Measurements from ENCODE around the gene SCUBE2. TPM values are rescaled to one million over a fixed set of nuclear protein-coding genes. Genes with fewer than 3 reads are reported as not detected.

The SCUBE2 gene
- total and polyA plus RNA-seq, 2 of the 4 experiments (the other 2 are of a cell fraction) = 0.43 to 0.72 TPM

- TF ChIP-seq RAD21 (IDR thresholded peaks at IDR 0.05; ENCODE audit: low read length) = no peak
- no peak for TF ChIP-seq FOS (IDR thresholded peaks at IDR 0.05; ENCODE audit: low read depth, low read length)
- TF ChIP-seq, protein P1, sequence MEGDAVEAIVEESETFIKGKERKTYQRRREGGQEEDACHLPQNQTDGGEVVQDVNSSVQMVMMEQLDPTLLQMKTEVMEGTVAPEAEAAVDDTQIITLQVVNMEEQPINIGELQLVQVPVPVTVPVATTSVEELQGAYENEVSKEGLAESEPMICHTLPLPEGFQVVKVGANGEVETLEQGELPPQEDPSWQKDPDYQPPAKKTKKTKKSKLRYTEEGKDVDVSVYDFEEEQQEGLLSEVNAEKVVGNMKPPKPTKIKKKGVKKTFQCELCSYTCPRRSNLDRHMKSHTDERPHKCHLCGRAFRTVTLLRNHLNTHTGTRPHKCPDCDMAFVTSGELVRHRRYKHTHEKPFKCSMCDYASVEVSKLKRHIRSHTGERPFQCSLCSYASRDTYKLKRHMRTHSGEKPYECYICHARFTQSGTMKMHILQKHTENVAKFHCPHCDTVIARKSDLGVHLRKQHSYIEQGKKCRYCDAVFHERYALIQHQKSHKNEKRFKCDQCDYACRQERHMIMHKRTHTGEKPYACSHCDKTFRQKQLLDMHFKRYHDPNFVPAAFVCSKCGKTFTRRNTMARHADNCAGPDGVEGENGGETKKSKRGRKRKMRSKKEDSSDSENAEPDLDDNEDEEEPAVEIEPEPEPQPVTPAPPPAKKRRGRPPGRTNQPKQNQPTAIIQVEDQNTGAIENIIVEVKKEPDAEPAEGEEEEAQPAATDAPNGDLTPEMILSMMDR (conservative IDR thresholded peaks at IDR 0.05; ENCODE audit: low read depth, low read length) = no peak
- TF ChIP-seq NFE2L2 (IDR thresholded peaks at IDR 0.05; ENCODE audit: low read depth, low read length) = no peak
- no peak for TF ChIP-seq RFX5 (IDR thresholded peaks at IDR 0.05; ENCODE audit: low read depth, low read length)
- Histone ChIP-seq H4K8ac (ENCODE audit: low read depth in 2 of 2, low read length in 2 of 2) (no peak overlapping the region), H4K5ac (ENCODE audit: low read depth, low read length) (no peak overlapping the region), H2AK9ac (replicated peaks; ENCODE audit: low read depth, low read length, poor library complexity) (peak overlapping the region; percentile 68), H3K27me3 (ENCODE audit: control insufficient read depth, insufficient read depth, low read length) (peaks cover 20% of the 10 kb centered on the region; the same call in 1 of the 2 replicates), H4K20me1 (ENCODE audit: insufficient read depth, low read length) (no peaks in the 10 kb centered on the region), H3K79me1 (ENCODE audit: low read depth in 1 of 2, low read length in 2 of 2) (no peaks in the 10 kb centered on the region), H2BK120ac (ENCODE audit: low read depth, low read length) (no peak overlapping the region), H3K27ac (ENCODE audit: insufficient read depth, low read length) (no peak overlapping the region), H3K14ac (replicated peaks; ENCODE audit: low read depth, low read length) (no peak overlapping the region), H3K36me3 (ENCODE audit: control insufficient read depth, insufficient read depth, low read length) (no peaks in the 10 kb centered on the region), H3K9me3 (ENCODE audit: control insufficient read depth, insufficient read depth, low read length) (no peaks in the 10 kb centered on the region), H2BK15ac (ENCODE audit: low read depth, low read length) (no peak overlapping the region), H4K91ac (ENCODE audit: insufficient read depth, low read depth, low read length) (no peak overlapping the region), H3K9me1 (ENCODE audit: insufficient read depth, low read length) (no peaks in the 10 kb centered on the region), H3K4me2 (ENCODE audit: low read depth, low read length) (peak overlapping the region; percentile 56; the same call in 1 of the 2 replicates), H3K9ac (ENCODE audit: low read depth, low read length) (no peak overlapping the region), H2BK5ac (ENCODE audit: low read depth, low read length, poor library complexity, severe bottlenecking) (no peak overlapping the region), H3K4me3 (ENCODE audit: insufficient read depth, low read depth, low read length) (peak overlapping the region; percentile 42; the same call in 1 of the 2 replicates), H2AK5ac (ENCODE audit: low read depth, low read length) (no peak overlapping the region), H3K18ac (ENCODE audit: low read depth, low read length) (no peak overlapping the region), H3K23ac (ENCODE audit: low read depth, low read length) (no peak overlapping the region), H2BK20ac (ENCODE audit: low read depth, low read length) (no peak overlapping the region), H3K4me1 (ENCODE audit: control insufficient read depth, insufficient read depth, low read length) (0 out of 2 replicates have a peak, but pooled peaks cover 2% of the 10 kb centered on the region), H2AFZ (replicated peaks; ENCODE audit: low read length, poor library complexity) (peak overlapping the region; percentile 73), H3K4ac (ENCODE audit: low read depth, low read length) (no peak overlapping the region), H3K56ac (ENCODE audit: extremely low read depth, insufficient read depth, low read length) (no peak overlapping the region)
- intact Hi-C loops (cut with micrococcal nuclease) = no loop called here
- WGBS, 2 experiments (ENCODE audit: extremely low coverage in 2 of 2, insufficient read length in 1 of 2) = 93% methylated on average over 3 of the region's 4 CpGs; no CpG with 5 or more reads in 1 of the 2 experiments
- no peak for DNase-seq
- in situ Hi-C loops (cut with MboI; ENCODE audit: low sequenced_read_pairs) = no loop called here
- POLR2A ChIA-PET (ENCODE audit: unreplicated experiment) = interaction anchor here (0.5 kb wide), 1 partner anchor 1242 kb away, joined by 5 read pairs; no protein-coding TSS in a partner anchor
- CTCF ChIA-PET = no interaction called here
- no peak for ATAC-seq (ENCODE audit: low read depth)
- dilution Hi-C loops (cut with HindIII; ENCODE audit: low sequenced_read_pairs, unreplicated experiment) = no loop called here
- BruUV-seq (replicated peaks) = no TSS peak
These were observed 673 bp upstream of the SCUBE2 start for GRCh38 chr11:9092072-9092471.

Measured in IMR-90 (cell line).